ENCODE measurements around the gene NRTN.

NRTN gene

GRCh38 chr19:5806905-5807304 is 2.0 kb downstream of the NRTN start:
- no peak for TF ChIP-seq CTCF (IDR thresholded peaks at IDR 0.05; ENCODE audit: low read depth, low read length, poor library complexity, severe bottlenecking)
- no peak for TF ChIP-seq EZH2phosphoT487 (IDR thresholded peaks at IDR 0.05; ENCODE audit: borderline replicate concordance, low read length)
- H3F3A ChIP-seq (ENCODE audit: control insufficient read depth, insufficient read depth) = no peaks in the 10 kb centered on the region
- H3K9me2 ChIP-seq (replicated peaks; ENCODE audit: control insufficient read depth, low read length) = no peaks in the 10 kb centered on the region
- no peak overlapping the region for H3K4me3 ChIP-seq (ENCODE audit: low read length)
- H3K27me3 ChIP-seq (ENCODE audit: control insufficient read depth, low read length) = peaks cover 24% of the 10 kb centered on the region
- H3K4me2 ChIP-seq (ENCODE audit: low read length) = no peak overlapping the region
- no peaks in the 10 kb centered on the region for H4K20me1 ChIP-seq (ENCODE audit: control insufficient read depth, insufficient read depth, low read depth, low read length)
- H3K9me3 ChIP-seq (ENCODE audit: control insufficient read depth, insufficient read depth, low read length) = no peaks in the 10 kb centered on the region
- no peaks in the 10 kb centered on the region for H3K36me3 ChIP-seq (ENCODE audit: control insufficient read depth, low read length)
- no peaks in the 10 kb centered on the region for H3K79me2 ChIP-seq (ENCODE audit: control insufficient read depth, low read length)
- peaks cover 14% of the 10 kb centered on the region for H3K4me1 ChIP-seq (ENCODE audit: control insufficient read depth, low read length)
- no peak overlapping the region for H3K27ac ChIP-seq (ENCODE audit: low read depth, low read length)

GRCh38 chr19:5808120-5808816 is 3.4 kb downstream of the NRTN start:
- no peak overlapping the region for H3K27ac ChIP-seq (ENCODE audit: low read depth, low read length)
- no peaks in the 10 kb centered on the region for H3K9me3 ChIP-seq (ENCODE audit: control insufficient read depth, insufficient read depth, low read length)
- no peaks in the 10 kb centered on the region for H3K79me2 ChIP-seq (ENCODE audit: control insufficient read depth, low read length)
- no peaks in the 10 kb centered on the region for H3F3A ChIP-seq (ENCODE audit: control insufficient read depth, insufficient read depth)
- H3K27me3 ChIP-seq (ENCODE audit: control insufficient read depth, low read length) = peaks cover 24% of the 10 kb centered on the region
- H3K9me2 ChIP-seq (replicated peaks; ENCODE audit: control insufficient read depth, low read length) = no peaks in the 10 kb centered on the region
- H3K4me2 ChIP-seq (ENCODE audit: low read length) = no peak overlapping the region
- H3K4me1 ChIP-seq (ENCODE audit: control insufficient read depth, low read length) = peaks cover 13% of the 10 kb centered on the region
- H4K20me1 ChIP-seq (ENCODE audit: control insufficient read depth, insufficient read depth, low read depth, low read length) = no peaks in the 10 kb centered on the region
- no peak overlapping the region for H3K4me3 ChIP-seq (ENCODE audit: low read length)
- TF ChIP-seq EZH2phosphoT487 (IDR thresholded peaks at IDR 0.05; ENCODE audit: borderline replicate concordance, low read length) (no peak), CTCF (IDR thresholded peaks at IDR 0.05; ENCODE audit: low read depth, low read length, poor library complexity, severe bottlenecking) (no peak)
- H3K36me3 ChIP-seq (ENCODE audit: control insufficient read depth, low read length) = no peaks in the 10 kb centered on the region

GRCh38 chr19:5809053-5809452 is 4.2 kb downstream of the NRTN start:
- Histone ChIP-seq H3K9me2 (replicated peaks; ENCODE audit: control insufficient read depth, low read length) (no peaks in the 10 kb centered on the region), H3K4me2 (ENCODE audit: low read length) (no peak overlapping the region), H3K36me3 (ENCODE audit: control insufficient read depth, low read length) (no peaks in the 10 kb centered on the region), H3K4me1 (ENCODE audit: control insufficient read depth, low read length) (peaks cover 7% of the 10 kb centered on the region), H3K79me2 (ENCODE audit: control insufficient read depth, low read length) (no peaks in the 10 kb centered on the region), H3F3A (ENCODE audit: control insufficient read depth, insufficient read depth) (no peaks in the 10 kb centered on the region), H3K27ac (ENCODE audit: low read depth, low read length) (no peak overlapping the region), H4K20me1 (ENCODE audit: control insufficient read depth, insufficient read depth, low read depth, low read length) (no peaks in the 10 kb centered on the region), H3K9me3 (ENCODE audit: control insufficient read depth, insufficient read depth, low read length) (no peaks in the 10 kb centered on the region), H3K4me3 (ENCODE audit: low read length) (no peak overlapping the region), H3K27me3 (ENCODE audit: control insufficient read depth, low read length) (peaks cover 21% of the 10 kb centered on the region)
- TF ChIP-seq CTCF (IDR thresholded peaks at IDR 0.05; ENCODE audit: low read depth, low read length, poor library complexity, severe bottlenecking) (no peak), EZH2phosphoT487 (IDR thresholded peaks at IDR 0.05; ENCODE audit: borderline replicate concordance, low read length) (no peak)

All from DOHH2 (cell line).